Fibroblast of lung (primary cell): ENCODE results near the gene DUSP7. TPM values are rescaled to one million over a fixed set of nuclear protein-coding genes. Genes with fewer than 3 reads are reported as not detected.
A peak's percentile ranks its signal among the peaks of the same experiment; 100 is the strongest.

Source experiments
- DNase-seq, 2 donors: peaks; one replicate each; pipeline versions ENCODE4 v3.0.0 to v3.0.0-alpha.2; 2010; ENCODE audit warnings: low read depth in 2 of 2
- H2AFZ ChIP-seq: 2 replicates; pipeline ENCODE4 v1.5.1; 2012; ENCODE audit warnings: low read length, control low read depth, inconsistent platforms
- H3K27ac ChIP-seq: 2 replicates; pipeline ENCODE4 v1.5.1; 2011; ENCODE audit warnings: low read length, control low read depth; ENCODE audit not compliant: insufficient read depth
- H3K27me3 ChIP-seq: 2 replicates; pipeline ENCODE4 v1.5.1; 2011; ENCODE audit warnings: mild to moderate bottlenecking, low read length; ENCODE audit not compliant: control insufficient read depth, insufficient read depth
- H3K36me3 ChIP-seq: 2 replicates; pipeline ENCODE4 v1.5.1; 2011; ENCODE audit warnings: low read length; ENCODE audit not compliant: control insufficient read depth, insufficient read depth
- H3K4me1 ChIP-seq: 2 replicates; pipeline ENCODE4 v1.5.1; 2011; ENCODE audit warnings: low read length; ENCODE audit not compliant: control insufficient read depth, insufficient read depth; ENCODE audit errors: extremely low read depth
- H3K4me2 ChIP-seq: 2 replicates; pipeline ENCODE4 v1.5.1; 2011; ENCODE audit warnings: low read length, control low read depth; ENCODE audit not compliant: insufficient read depth; ENCODE audit errors: extremely low read depth
- H3K4me3 ChIP-seq, 4 experiments: fragments of 200-600 bp in 1 of 4; sonication (generic) in 1 of 4; replicated peaks in 1 of 4; 2 replicates each; pipeline ENCODE4 v1.5.1; 2011 to 2016; ENCODE audit warnings: low read length in 4 of 4, low read depth in 3 of 4, mild to moderate bottlenecking in 3 of 4, control low read depth in 2 of 4, inconsistent platforms in 1 of 4, mixed read lengths in 1 of 4; ENCODE audit not compliant: insufficient read depth in 1 of 4; ENCODE audit errors: control extremely low read depth in 1 of 4
- H3K79me2 ChIP-seq: 2 replicates; pipeline ENCODE4 v1.5.1; 2012; ENCODE audit warnings: mild to moderate bottlenecking, low read length, inconsistent platforms; ENCODE audit not compliant: control insufficient read depth, insufficient read depth
- H3K9ac ChIP-seq: 2 replicates; pipeline ENCODE4 v1.5.1; 2011; ENCODE audit warnings: mild to moderate bottlenecking, low read length, control low read depth; ENCODE audit not compliant: insufficient read depth
- H3K9me3 ChIP-seq: 2 replicates; pipeline ENCODE4 v1.5.1; 2012; ENCODE audit warnings: low read depth, low read length; ENCODE audit not compliant: control insufficient read depth, insufficient read depth
- H4K20me1 ChIP-seq: 2 replicates; pipeline ENCODE4 v1.5.1; 2011; ENCODE audit warnings: low read length; ENCODE audit not compliant: control insufficient read depth, insufficient read depth; ENCODE audit errors: extremely low read depth
- EZH2 ChIP-seq: IDR thresholded peaks from 2 replicates; pipeline ENCODE4 v1.5.1; 2012; ENCODE audit warnings: low read length, control low read depth, mild to moderate bottlenecking; ENCODE audit errors: missing control alignments
- polyA plus RNA-seq, 2 donors: library from polyadenylated mRNA; depleted of rRNA in 1 of 2; stranded (reverse) in 1 of 2; unstranded in 1 of 2; fragments of >200 nt; gene quantifications; 2 replicates each; pipeline ENCODE4 v1.2.1, GENCODE V29; 2011 to 2012; ENCODE audit warnings: missing spikeins in 1 of 2
- total RNA-seq: library from RNA; depleted of rRNA; stranded (reverse); fragments of >200 nt; gene quantifications from 2 replicates; pipeline ENCODE4 v1.2.1, GENCODE V29; 2014
- TF ChIP-seq, protein P1 (sequence below), 2 donors: IDR thresholded peaks in 1 of 2; conservative IDR thresholded peaks in 1 of 2; 1 replicate in 1 of 2; 2 replicates in 1 of 2; pipeline ENCODE4 v1.5.1; 2011 to 2012; ENCODE audit warnings: low read length in 2 of 2, control low read depth in 1 of 2, inconsistent platforms in 1 of 2, low read depth in 1 of 2, mild to moderate bottlenecking in 1 of 2

Gene DUSP7
- total and polyA plus RNA-seq, 2 donors (not counting 1 experiment from before 2014, with no cell fraction given), result 5.6 to 26.5 TPM

DNA sequence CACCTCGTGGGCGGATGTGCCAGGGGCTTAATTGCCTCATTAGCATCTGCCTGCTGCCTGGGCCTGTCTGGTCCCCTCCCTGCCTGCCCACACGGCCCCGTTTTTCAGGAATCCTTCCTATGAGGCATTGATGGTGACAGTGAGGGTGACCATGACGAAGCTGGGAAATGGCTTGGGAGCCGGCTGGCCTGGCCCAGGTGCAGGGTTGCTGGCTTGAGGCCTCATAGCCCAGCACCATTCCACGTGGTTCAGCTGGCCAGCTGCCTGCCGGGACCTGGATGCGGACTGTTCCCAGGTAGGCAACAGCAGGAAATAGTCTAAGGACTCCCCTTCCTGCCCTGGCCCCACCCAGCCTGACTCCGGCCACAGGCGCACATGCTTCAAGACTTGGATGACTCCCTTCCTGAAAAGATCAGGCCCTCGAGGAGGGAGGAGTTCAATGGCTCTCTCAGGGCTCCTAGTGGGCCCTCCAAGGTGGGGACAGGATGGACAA is 8.9 kb upstream of the DUSP7 start:
- Histone ChIP-seq H3K27me3 (no peaks in the 10 kb centered on the region), H3K4me3 (no peak overlapping the region), H3K9me3 (no peaks in the 10 kb centered on the region), H2AFZ (no peak overlapping the region), H3K36me3 (no peaks in the 10 kb centered on the region), H3K9ac (no peak overlapping the region), H4K20me1 (no peaks in the 10 kb centered on the region), H3K79me2 (no peaks in the 10 kb centered on the region), H3K4me2 (no peak overlapping the region), H3K27ac (no peak overlapping the region), H3K4me1 (peaks cover 6% of the 10 kb centered on the region)
- TF ChIP-seq, protein P1, sequence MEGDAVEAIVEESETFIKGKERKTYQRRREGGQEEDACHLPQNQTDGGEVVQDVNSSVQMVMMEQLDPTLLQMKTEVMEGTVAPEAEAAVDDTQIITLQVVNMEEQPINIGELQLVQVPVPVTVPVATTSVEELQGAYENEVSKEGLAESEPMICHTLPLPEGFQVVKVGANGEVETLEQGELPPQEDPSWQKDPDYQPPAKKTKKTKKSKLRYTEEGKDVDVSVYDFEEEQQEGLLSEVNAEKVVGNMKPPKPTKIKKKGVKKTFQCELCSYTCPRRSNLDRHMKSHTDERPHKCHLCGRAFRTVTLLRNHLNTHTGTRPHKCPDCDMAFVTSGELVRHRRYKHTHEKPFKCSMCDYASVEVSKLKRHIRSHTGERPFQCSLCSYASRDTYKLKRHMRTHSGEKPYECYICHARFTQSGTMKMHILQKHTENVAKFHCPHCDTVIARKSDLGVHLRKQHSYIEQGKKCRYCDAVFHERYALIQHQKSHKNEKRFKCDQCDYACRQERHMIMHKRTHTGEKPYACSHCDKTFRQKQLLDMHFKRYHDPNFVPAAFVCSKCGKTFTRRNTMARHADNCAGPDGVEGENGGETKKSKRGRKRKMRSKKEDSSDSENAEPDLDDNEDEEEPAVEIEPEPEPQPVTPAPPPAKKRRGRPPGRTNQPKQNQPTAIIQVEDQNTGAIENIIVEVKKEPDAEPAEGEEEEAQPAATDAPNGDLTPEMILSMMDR (conservative IDR thresholded peaks at IDR 0.05 in 1 of 2, IDR thresholded peaks at IDR 0.05 in 1 of 2; ENCODE audit: low read depth in 1 of 2, low read length in 2 of 2), result no peak
- TF ChIP-seq EZH2, result no peak
- DNase-seq, result no peak

DNA sequence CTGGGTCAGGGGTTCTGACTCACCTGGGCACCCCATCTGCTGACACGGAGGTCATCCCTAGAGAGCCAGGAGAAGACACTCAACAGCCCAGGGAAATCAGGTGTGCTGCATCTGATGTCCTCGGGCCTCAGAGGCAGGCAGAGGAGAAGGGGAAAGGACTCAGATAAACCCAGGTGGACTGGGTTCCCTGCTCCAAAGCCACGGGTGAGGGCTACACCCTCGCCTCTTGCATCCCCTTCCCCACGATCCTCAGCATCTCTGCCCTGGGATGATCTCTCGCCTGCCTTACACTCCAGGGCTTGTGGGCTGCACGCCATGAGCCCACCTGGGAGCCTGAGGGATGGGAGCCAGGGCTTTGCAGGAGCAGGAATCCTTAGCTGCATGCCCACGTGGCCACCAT is 8.2 kb upstream of the DUSP7 start:
- peaks cover 6% of the 10 kb centered on the region for H3K4me1 ChIP-seq
- H3K27me3 ChIP-seq, result no peaks in the 10 kb centered on the region
- H3K79me2 ChIP-seq, result no peaks in the 10 kb centered on the region
- H2AFZ ChIP-seq, result no peak overlapping the region
- H3K4me2 ChIP-seq, result no peak overlapping the region
- H3K9me3 ChIP-seq, result no peaks in the 10 kb centered on the region
- TF ChIP-seq, protein P1 (conservative IDR thresholded peaks at IDR 0.05 in 1 of 2, IDR thresholded peaks at IDR 0.05 in 1 of 2; ENCODE audit: low read depth in 1 of 2, low read length in 2 of 2), result no peak
- no peak for TF ChIP-seq EZH2
- H3K4me3 ChIP-seq, result no peak overlapping the region
- no peaks in the 10 kb centered on the region for H3K36me3 ChIP-seq
- DNase-seq, result no peak
- H3K9ac ChIP-seq, result no peak overlapping the region
- H4K20me1 ChIP-seq, result no peaks in the 10 kb centered on the region
- no peak overlapping the region for H3K27ac ChIP-seq

DNA sequence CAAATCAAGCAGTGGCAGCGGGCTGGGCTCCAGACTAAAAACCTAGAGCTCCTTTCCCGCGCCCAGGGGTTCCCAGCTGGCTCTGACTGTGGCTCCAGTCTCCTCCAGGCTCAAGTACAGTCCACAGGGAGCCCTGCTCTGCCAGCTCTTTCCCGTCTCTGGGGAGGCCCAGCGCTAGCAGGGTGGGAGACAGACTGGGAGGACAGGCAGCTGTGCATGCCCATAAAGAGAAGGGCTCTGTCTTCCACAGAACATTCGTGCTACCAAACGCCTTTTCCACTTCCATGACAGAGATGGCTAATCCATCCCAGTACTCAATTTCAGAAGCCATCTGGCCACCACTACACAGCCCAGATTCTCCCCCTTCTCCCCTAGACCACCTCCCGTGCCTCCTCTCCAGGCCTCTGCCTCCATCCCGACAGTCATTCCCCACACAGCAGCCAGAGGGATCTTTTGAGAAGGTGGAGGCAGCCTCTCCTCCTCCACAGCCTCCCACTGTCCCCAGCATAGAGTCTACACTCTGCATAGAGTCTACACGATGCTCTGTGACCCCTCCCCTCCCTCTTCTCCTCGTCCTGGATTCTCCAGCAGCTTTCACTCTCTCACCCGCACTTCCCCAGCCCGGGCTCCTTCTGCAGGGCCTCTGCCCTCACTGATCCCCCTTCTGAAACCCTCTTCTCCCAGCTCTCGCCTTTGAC is 6.8 kb upstream of the DUSP7 start:
- TF ChIP-seq, protein P1 (conservative IDR thresholded peaks at IDR 0.05 in 1 of 2, IDR thresholded peaks at IDR 0.05 in 1 of 2; ENCODE audit: low read depth in 1 of 2, low read length in 2 of 2), result peak in 1 of 2 donors; percentile 7
- TF ChIP-seq EZH2, result no peak
- Histone ChIP-seq H3K9me3 (no peaks in the 10 kb centered on the region), H3K4me3 (no peak overlapping the region), H3K27ac (peak overlapping the region; percentile 4), H2AFZ (no peak overlapping the region), H3K36me3 (no peaks in the 10 kb centered on the region), H3K4me1 (peaks cover 6% of the 10 kb centered on the region), H3K4me2 (no peak overlapping the region), H3K79me2 (no peaks in the 10 kb centered on the region), H3K9ac (no peak overlapping the region), H4K20me1 (no peaks in the 10 kb centered on the region), H3K27me3 (no peaks in the 10 kb centered on the region)
- no peak for DNase-seq
